Heart right ventricle (tissue), 16 donors: ENCODE results near the gene KCNAB2. TPM values are rescaled to one million over a fixed set of nuclear protein-coding genes. Genes with fewer than 3 reads are reported as not detected.
A peak's percentile ranks its signal among the peaks of the same experiment; 100 is the strongest.

Experiments used
- ATAC-seq, 8 donors: fragments of 200-7000 bp; cut with Tn5 transposase; one replicate each; pipeline ENCODE4 v1.9.1; 2020; ENCODE audit warnings: mild to moderate bottlenecking in 8 of 8, moderate library complexity in 8 of 8, moderate number of reproducible peaks in 1 of 8
- DNase-seq, 2 donors: peaks; one replicate each; pipeline ENCODE4 v3.0.0-alpha.2; 2020
- H3K27ac ChIP-seq, 10 donors: fragments of 200-600 bp; sonication (generic) in 2 of 10; one replicate each; pipeline versions ENCODE4 v1.5.0 to v1.8.0; 2020 to 2022; ENCODE audit warnings: mild to moderate bottlenecking in 3 of 10
- H3K27me3 ChIP-seq, 7 donors: fragments of 200-600 bp; one replicate each; pipeline ENCODE4 v1.8.0; 2021 to 2022; ENCODE audit warnings: mild to moderate bottlenecking in 2 of 7
- H3K36me3 ChIP-seq, 9 donors: fragments of 200-600 bp; sonication (generic) in 1 of 9; one replicate each; pipeline versions ENCODE4 v1.5.0 to v1.8.0; 2020 to 2022; ENCODE audit warnings: mild to moderate bottlenecking in 2 of 9
- H3K4me1 ChIP-seq, 9 donors: fragments of 200-600 bp; sonication (generic) in 1 of 9; one replicate each; pipeline versions ENCODE4 v1.5.0 to v1.8.0; 2020 to 2022; ENCODE audit warnings: mild to moderate bottlenecking in 4 of 9
- H3K4me3 ChIP-seq, 10 donors: fragments of 200-600 bp; sonication (generic) in 2 of 10; one replicate each; pipeline versions ENCODE4 v1.5.0 to v1.8.0; 2020 to 2022; ENCODE audit warnings: mild to moderate bottlenecking in 7 of 10, moderate library complexity in 2 of 10
- H3K9me3 ChIP-seq, 11 donors: fragments of 200-600 bp in 10 of 11; sonication (generic) in 2 of 11; one replicate each; pipeline versions ENCODE4 v1.5.0 to v1.8.0; 2013 to 2022; ENCODE audit warnings: mild to moderate bottlenecking in 2 of 11, control low read depth in 1 of 11, moderate library complexity in 1 of 11
- WGBS, 2 donors: extraction: QIAGEN DNeasy Blood & Tissue Kit; methylation state at CpG; one replicate each; pipeline ENCODE4 v1.1.7; 2013; ENCODE audit warnings: inconsistent platforms in 1 of 2; 5-methylcytosine and 5-hydroxymethylcytosine counted together
- intact Hi-C, 10 donors: fragments of 100-400 bp; cut with DNase I; formaldehyde crosslinking; loops; one replicate each; pipeline versions ENCODE4 v1.11.1 to v1.14.2; 2022
- polyA plus RNA-seq, 2 donors: library from polyadenylated mRNA; stranded (reverse); fragments of 200-250 nt; gene quantifications; one replicate each; pipeline ENCODE4 v1.2.3, GENCODE V29; 2013
- total RNA-seq, 10 donors: library from RNA; stranded (reverse); fragmentation: NEBNext Ultra II Directional in 3 of 10; extraction: Animal tissue kit (Norgen Biotek cat#: 25700) in 3 of 10; gene quantifications; one replicate each; pipeline versions ENCODE4 v1.2.1 to v1.2.4, GENCODE V29; 2021 to 2023
- TF ChIP-seq, protein P1 (sequence below), 9 donors: fragments of 200-600 bp; sonication (generic) in 2 of 9; IDR thresholded peaks; one replicate each; pipeline versions ENCODE4 v1.5.0 to v1.8.0; 2021 to 2022; ENCODE audit warnings: antibody characterized with exemption in 9 of 9, mild to moderate bottlenecking in 5 of 9, moderate library complexity in 1 of 9
- donor health status: Arrhythmogenic right ventricular cardiomyopathy.
- donor health status: ischemic (EF 13 %, LVEDD 7.1; RV severe dilation, severe dysfunction).
- donor health status: healthy with polysubstance abuse.
- donor health status: DM: no; HTN: yes; CAD: no.
- donor health status: DM: no; HTN: no; CAD: no.
- donor health status: ischemic (EF 25% LVEDD 6.9; RV normal size, moderate dysfunction).
- donor health status: ischemic (EF 25% LVEDD 5.7; RV mildly dilated, moderate dysfunction).
- donor health status: healthy.
- donor health status: DM: yes; HTN: yes; CAD: no.
- donor health status: Ischemic cardiomyopathy.
- donor health status: ischemic (EF 35%, LVEDD 5.7; RV mildly dilated, moderate dysfunction).
- donor health status: nonischemic (EF 11% LVEDD 7.7; RV severe dilation, severe dysfunction).
- donor health status: DM: yes; HTN: yes; CAD: no.
- donor health status: PGD.
- donor health status: ischemic (EF 29% LVEDD 5.4; RV normal size, mild dysfunction).
- donor health status: nonischemic (EF 23%, LVEDD 6.1; RV moderate dilation, normal function).

KCNAB2 gene
- total and polyA plus RNA-seq, 12 donors = 4.7 to 41.5 (median 21.8) TPM

DNA sequence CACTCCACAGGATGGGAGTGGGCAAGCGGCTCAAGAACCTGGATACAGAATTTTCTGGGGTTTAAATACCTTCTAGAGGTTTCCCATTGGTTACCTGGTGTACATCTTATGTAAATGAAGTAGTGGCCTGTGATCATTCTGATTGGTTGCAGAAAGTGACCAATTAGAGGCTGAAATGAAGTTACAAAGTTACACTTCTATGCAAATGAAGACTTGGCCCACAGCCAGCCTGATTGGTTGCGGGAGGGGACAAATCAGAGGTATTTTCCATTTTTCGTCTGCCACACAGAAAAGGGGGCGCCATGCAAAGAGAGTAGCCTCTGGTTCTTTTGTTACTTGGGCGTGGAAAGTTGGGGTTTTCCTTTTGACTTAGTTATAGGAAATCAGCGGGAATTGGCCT lies 8.9 kb downstream of the KCNAB2 start:
- Histone ChIP-seq H3K9me3 (no peaks in the 10 kb centered on the region), H3K36me3 (peaks cover 0 to 27% (median 0%) of the 10 kb centered on the region in 9 donors), H3K27me3 (no peaks in the 10 kb centered on the region), H3K27ac (no peak overlapping the region), H3K4me3 (no peak overlapping the region), H3K4me1 (peaks cover 10 to 37% (median 29%) of the 10 kb centered on the region in 9 donors)
- intact Hi-C loops = loop anchor here (2.0 to 10.0 kb wide), 10 partner anchors 43 to 290 kb away; partner anchors contain the start of genes HES3 (in 7 of the 10), CHD5 (in 6 of the 10), RNF207 (in 1 of the 10) and RPL22 (in 1 of the 10)
- TF ChIP-seq, protein P1, sequence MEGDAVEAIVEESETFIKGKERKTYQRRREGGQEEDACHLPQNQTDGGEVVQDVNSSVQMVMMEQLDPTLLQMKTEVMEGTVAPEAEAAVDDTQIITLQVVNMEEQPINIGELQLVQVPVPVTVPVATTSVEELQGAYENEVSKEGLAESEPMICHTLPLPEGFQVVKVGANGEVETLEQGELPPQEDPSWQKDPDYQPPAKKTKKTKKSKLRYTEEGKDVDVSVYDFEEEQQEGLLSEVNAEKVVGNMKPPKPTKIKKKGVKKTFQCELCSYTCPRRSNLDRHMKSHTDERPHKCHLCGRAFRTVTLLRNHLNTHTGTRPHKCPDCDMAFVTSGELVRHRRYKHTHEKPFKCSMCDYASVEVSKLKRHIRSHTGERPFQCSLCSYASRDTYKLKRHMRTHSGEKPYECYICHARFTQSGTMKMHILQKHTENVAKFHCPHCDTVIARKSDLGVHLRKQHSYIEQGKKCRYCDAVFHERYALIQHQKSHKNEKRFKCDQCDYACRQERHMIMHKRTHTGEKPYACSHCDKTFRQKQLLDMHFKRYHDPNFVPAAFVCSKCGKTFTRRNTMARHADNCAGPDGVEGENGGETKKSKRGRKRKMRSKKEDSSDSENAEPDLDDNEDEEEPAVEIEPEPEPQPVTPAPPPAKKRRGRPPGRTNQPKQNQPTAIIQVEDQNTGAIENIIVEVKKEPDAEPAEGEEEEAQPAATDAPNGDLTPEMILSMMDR (IDR thresholded peaks at IDR 0.05) = no peak
- WGBS, 2 donors = 83 to 88% methylated on average over 6 of the region's 6 CpGs
- DNase-seq (no peak), ATAC-seq (no peak)

DNA sequence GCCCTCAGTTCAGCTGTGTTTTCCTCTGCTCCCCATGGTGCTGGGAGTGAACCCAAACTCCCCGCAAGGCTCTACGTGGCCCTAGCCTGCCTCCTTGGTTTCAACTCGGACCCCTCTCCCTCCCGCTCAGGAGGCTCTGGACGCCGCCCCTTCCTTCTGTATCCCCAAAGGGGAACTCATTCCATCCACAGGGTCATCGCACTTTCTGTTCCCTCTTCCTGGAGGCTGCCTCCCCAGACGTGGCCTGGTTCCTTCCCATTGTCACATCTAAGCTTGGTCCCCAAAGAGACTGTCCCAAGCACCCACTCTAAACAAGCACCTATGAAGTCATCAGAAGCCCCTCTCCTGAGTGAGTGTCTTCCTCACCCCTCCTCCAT lies 10.9 kb downstream of the KCNAB2 start:
- H3K27me3 ChIP-seq = no peaks in the 10 kb centered on the region
- H3K4me3 ChIP-seq = no peak overlapping the region
- TF ChIP-seq, protein P1 (IDR thresholded peaks at IDR 0.05) = no peak
- DNase-seq = peak in 1 of 2 donors; percentile 18
- intact Hi-C loops = loop anchor here in 9 of 10 donors (10.0 kb wide), 6 partner anchors 118 to 288 kb away; partner anchors contain the start of genes CHD5 (in 6 of the 9), HES3 (in 1 of the 9), RNF207 (in 1 of the 9) and RPL22 (in 1 of the 9)
- WGBS, 2 donors = 74 to 77% methylated on average over 8 of the region's 8 CpGs
- peak overlapping the region in 1 of 10 donors; percentile 62 for H3K27ac ChIP-seq
- H3K36me3 ChIP-seq = peaks cover 0 to 25% (median 0%) of the 10 kb centered on the region in 9 donors
- no peaks in the 10 kb centered on the region for H3K9me3 ChIP-seq
- peaks cover 10 to 41% (median 29%) of the 10 kb centered on the region in 9 donors for H3K4me1 ChIP-seq
- ATAC-seq = peak in 4 of 8 donors; percentile 18 to 42 (median 26)

- no peak overlapping the region for H3K4me3 ChIP-seq
- peaks cover 10 to 41% (median 29%) of the 10 kb centered on the region in 9 donors for H3K4me1 ChIP-seq
- H3K36me3 ChIP-seq = peaks cover 0 to 21% (median 0%) of the 10 kb centered on the region in 9 donors
- TF ChIP-seq, protein P1 (IDR thresholded peaks at IDR 0.05) = no peak
- WGBS, 2 donors = 79 to 81% methylated on average over 9 of the region's 9 CpGs
- H3K9me3 ChIP-seq = no peaks in the 10 kb centered on the region
- H3K27me3 ChIP-seq = no peaks in the 10 kb centered on the region
- DNase-seq (no peak), ATAC-seq (no peak)
- H3K27ac ChIP-seq = peak overlapping the region in 1 of 10 donors; percentile 62
- intact Hi-C loops = loop anchor here in 9 of 10 donors (10.0 kb wide), 6 partner anchors 117 to 287 kb away; partner anchors contain the start of genes CHD5 (in 6 of the 9), HES3 (in 1 of the 9), RNF207 (in 1 of the 9) and RPL22 (in 1 of the 9)
Observed at GRCh38 chr1:6057170-6057845, 11.6 kb downstream of the KCNAB2 start.

DNA sequence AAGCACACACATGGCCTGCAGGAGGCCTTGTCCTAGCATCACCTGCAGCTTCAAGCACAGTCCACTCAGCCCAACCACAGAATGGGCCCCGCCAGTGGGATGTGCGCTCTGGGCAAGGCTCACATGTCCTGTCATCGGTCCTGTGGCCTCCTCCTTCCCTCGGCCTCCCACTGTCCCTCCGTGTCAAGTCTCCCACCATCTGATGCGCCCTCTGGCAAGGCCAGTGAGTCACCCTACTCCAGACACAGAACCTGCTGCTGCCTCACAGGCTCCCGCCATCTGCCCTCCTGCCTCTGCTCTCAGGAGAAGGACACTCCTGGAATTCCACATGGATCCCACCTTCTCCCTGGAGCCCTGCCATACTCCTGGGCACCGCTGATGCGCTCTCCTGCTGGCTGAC lies 14.2 kb downstream of the KCNAB2 start:
- Histone ChIP-seq H3K4me1 (peaks cover 11 to 53% (median 23%) of the 10 kb centered on the region in 9 donors), H3K27ac (no peak overlapping the region), H3K27me3 (no peaks in the 10 kb centered on the region), H3K4me3 (no peak overlapping the region), H3K36me3 (peaks cover 0 to 15% (median 0%) of the 10 kb centered on the region in 9 donors), H3K9me3 (no peaks in the 10 kb centered on the region)
- intact Hi-C loops = loop anchor here in 9 of 10 donors (10.0 kb wide), 6 partner anchors 115 to 285 kb away; partner anchors contain the start of genes CHD5 (in 6 of the 9), HES3 (in 1 of the 9), RNF207 (in 1 of the 9) and RPL22 (in 1 of the 9)
- TF ChIP-seq, protein P1 (IDR thresholded peaks at IDR 0.05) = no peak
- no peak for DNase-seq
- no peak for ATAC-seq
- 90 to 91% methylated on average over 9 of the region's 9 CpGs for WGBS, 2 donors
